Spleen (tissue), 7 donors: Measurements from ENCODE around the gene MCC.

Experiments
- CTCF ChIP-seq, 11 experiments: fragments of 200-600 bp in 7 of 11; fragments of 450-650 bp in 4 of 11; sonication (generic) in 4 of 11; IDR thresholded peaks in 8 of 11; conservative IDR thresholded peaks in 3 of 11; 1 replicate in 7 of 11; 2 replicates in 4 of 11; pipeline versions ENCODE4 v1.4.0 to v1.8.0; 2016 to 2021; ENCODE audit warnings: antibody characterized with exemption in 11 of 11, inconsistent platforms in 4 of 11, mild to moderate bottlenecking in 1 of 11
- POLR2AphosphoS5 ChIP-seq, 3 donors: sonication (generic); formaldehyde crosslinking; IDR thresholded peaks; one replicate each; pipeline ENCODE4 v1.5.1; 2017; ENCODE audit warnings: antibody characterized with exemption in 3 of 3
- donor health status: DM: no; HTN: no; CAD: no; lungs with moderate emphysema.
- donor health status: DM: no; HTN: no; CAD: no.
- donor health status: DM: no; HTN: no; CAD: no.

- no peak for TF ChIP-seq POLR2AphosphoS5 (IDR thresholded peaks at IDR 0.05)
- no peak for TF ChIP-seq CTCF (IDR thresholded peaks at IDR 0.05 in 8 of 11, conservative IDR thresholded peaks at IDR 0.05 in 3 of 11)
Measured at GRCh38 chr5:113265190-113265589, 223.1 kb downstream of the MCC start.
